ENCODE results near the gene PPARD.

DNA sequence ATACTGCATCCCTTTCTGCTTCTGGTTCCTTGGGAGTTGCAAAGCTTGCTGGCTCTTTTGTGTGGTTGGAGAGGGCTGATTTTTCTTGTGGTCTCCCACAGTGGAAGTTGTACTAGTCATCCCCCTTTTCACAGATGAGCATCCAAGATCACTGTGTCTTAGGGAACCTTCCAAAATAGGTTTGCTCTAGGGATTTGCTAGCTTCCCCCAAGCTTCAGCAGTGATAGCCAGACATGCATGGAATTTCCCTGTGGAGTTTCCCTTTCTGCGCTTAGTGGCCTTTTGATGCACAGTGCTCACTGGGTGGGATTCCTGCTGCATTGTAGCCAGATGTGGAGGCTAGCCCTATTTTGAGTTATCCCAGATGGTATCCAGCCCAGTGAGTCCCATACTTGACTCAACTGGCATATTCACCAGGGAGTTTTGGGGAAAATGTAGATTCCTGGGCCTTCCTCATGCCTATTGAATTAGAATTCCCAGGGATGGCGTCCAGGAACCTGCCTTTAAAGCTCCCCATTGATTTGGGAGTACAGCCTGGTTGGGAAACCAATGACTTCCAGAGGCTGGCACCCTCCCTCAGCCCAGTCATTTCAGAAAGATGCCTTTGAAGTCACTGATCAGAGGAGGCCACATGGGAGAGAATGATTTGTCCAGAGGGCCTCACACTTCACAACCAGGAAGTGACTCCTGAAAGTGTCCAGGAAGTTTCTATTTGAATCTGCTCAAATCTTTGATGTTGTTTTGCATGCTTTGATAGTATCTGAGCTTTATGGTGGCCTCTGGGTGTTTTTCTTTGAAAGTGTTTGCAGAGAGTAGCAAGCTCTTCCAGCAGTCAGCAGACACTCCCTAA is 25.9 kb downstream of the PPARD start:
- TF ChIP-seq, protein P1, sequence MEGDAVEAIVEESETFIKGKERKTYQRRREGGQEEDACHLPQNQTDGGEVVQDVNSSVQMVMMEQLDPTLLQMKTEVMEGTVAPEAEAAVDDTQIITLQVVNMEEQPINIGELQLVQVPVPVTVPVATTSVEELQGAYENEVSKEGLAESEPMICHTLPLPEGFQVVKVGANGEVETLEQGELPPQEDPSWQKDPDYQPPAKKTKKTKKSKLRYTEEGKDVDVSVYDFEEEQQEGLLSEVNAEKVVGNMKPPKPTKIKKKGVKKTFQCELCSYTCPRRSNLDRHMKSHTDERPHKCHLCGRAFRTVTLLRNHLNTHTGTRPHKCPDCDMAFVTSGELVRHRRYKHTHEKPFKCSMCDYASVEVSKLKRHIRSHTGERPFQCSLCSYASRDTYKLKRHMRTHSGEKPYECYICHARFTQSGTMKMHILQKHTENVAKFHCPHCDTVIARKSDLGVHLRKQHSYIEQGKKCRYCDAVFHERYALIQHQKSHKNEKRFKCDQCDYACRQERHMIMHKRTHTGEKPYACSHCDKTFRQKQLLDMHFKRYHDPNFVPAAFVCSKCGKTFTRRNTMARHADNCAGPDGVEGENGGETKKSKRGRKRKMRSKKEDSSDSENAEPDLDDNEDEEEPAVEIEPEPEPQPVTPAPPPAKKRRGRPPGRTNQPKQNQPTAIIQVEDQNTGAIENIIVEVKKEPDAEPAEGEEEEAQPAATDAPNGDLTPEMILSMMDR (IDR thresholded peaks at IDR 0.05) = no peak
- TF ChIP-seq POLR2A (IDR thresholded peaks at IDR 0.05) = no peak
